Activated T-cell treated with anti-CD3 and anti-CD28 coated beads, Interleukin-2, amount 50 U/mL, for 48 hours (primary cell): Measurements from ENCODE around the gene SESN1.

Experiments used
- DNase-seq, 2 experiments: peaks; one replicate each; pipeline ENCODE4 v3.0.0-alpha.2; 2020

SESN1 gene

DNA sequence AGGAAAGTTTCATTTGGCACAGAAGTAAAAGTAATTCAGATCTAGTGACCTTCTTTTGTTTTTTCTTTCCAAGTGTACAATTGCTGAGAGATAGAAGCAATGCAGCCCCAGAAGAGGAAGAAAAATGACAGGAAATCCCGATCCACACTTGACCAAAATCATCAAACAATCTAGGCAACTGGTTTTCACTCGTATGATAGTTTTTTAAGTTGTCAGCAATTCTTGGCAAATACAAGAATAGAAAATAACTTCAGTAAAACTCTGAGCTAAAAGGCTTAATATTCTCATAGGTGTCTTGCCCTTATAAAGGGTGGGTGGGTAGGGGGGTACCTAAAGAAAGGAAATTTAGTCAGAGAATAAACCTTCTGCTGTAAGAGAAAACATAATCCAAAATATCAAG lies 36.0 kb downstream of the SESN1 start:
- DNase-seq: no peak

DNA sequence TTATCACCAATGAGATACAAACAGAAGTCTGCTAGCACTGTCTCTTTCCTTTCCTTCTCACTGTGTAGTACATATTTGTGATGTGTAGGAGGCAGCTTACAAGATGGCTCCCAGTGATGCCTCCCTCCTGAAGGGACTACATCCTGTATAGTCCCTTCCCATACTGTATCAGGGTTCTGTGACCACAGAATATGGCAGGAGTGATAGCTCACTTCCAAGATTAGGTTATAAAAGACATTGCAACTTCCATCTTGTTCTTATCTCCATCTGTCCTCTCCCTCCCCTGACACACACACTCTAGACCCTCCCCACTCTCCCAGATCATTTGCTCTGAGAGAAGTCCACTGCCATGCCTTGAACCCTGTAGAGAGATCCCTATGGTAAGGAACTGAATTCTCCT lies 38.0 kb downstream of the SESN1 start:
- DNase-seq: no peak

GRCh38 chr6:109055771-109056235 lies 38.8 kb downstream of the SESN1 start:
- no peak for DNase-seq

DNA sequence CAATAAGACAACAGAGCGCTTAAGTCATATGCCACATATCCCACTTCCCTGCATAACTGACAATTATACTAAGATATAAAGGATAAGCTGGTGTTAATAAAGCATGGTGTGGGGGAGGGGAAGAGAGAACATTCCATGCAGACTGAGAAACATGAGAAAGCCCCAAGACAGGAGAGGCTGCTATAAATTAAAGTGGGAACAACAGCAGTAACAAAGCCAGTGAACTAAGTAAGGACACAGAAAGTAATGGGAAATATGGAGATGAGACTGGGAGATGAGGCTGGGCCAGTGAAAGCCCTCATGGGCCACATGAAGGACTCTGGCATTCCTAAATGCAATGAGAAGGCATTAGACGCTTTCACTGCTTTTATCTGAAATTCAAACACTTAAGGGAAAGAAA lies 41.3 kb downstream of the SESN1 start:
- DNase-seq: no peak

DNA sequence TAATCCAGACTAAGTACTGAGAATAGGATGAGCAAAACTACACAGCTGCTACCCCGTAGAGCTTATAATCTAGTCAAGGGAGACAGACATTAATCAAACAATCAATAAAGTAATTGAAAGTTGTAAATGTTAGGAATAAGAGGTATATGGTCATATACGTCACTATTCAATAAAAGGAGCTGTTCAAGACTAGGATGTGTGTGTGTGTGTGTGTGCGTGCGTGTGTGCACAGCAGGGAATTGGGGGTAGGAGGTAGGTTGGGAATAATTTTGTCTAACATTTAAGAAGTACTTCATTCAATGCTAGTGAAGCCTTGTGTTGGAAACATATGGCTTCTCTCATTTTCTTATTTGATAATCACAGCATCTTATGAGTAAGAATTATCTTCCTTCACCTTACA lies 41.8 kb downstream of the SESN1 start:
- DNase-seq: no peak

DNA sequence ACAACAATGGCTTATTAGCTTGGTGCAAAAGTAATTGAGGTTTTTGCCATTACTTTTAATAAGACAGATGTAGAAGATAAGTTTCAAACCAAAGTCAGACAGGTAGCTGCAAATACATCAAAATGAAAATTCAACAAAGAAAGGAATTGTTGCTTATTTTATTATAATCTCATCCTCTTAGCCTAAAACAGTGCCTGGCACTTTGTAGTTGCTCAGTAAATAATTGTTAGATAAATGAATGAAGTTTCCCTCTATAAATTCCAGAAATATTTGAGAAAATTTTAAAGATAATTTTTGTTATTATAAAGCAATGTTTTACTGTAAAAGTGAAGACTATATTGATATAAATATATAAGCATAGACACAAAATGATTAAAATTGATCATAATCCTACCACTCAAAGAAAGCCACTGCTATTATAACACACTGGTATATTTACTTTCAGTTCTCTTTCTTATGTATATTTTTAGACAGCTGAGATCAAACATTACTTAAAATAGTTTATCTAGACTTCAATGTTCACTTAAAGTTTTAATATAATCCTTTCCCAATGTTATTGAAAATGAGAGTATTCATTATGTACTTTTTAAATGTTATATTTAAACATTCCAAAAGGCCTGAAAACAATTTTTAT lies 42.5 kb downstream of the SESN1 start:
- DNase-seq: no peak

DNA sequence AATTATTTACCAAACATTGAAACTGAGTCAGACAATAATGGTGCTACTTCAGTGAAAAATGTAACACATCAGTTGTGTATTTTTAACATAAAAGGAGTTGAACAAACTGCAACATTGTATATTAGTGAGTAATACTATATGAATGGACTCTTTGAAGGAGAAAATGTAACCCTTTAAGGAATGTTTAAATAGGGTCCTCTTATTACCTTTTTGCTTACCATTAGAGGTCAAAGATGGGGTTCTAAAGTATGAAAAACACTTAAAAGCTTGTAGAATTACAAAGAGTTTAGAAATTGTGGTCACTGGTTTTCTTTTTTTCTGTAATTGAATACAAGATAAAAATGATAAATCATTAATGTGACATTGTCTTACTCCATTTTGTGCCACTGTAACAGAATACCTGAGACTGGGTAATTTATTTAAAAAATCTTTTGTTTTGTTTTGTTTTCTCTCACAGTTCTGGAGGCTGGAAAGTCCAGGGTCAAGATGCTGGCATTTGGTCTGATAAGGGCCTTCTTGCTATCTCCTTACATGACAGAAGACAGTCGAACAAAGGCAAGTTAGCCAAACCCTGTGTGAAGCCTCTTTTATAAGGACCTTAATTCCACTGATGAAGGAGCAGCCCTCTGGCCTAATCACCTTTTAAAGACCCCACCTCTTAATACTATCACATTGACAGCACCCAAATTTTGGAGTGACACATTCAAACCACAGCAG lies 43.2 kb downstream of the SESN1 start:
- no peak for DNase-seq

DNA sequence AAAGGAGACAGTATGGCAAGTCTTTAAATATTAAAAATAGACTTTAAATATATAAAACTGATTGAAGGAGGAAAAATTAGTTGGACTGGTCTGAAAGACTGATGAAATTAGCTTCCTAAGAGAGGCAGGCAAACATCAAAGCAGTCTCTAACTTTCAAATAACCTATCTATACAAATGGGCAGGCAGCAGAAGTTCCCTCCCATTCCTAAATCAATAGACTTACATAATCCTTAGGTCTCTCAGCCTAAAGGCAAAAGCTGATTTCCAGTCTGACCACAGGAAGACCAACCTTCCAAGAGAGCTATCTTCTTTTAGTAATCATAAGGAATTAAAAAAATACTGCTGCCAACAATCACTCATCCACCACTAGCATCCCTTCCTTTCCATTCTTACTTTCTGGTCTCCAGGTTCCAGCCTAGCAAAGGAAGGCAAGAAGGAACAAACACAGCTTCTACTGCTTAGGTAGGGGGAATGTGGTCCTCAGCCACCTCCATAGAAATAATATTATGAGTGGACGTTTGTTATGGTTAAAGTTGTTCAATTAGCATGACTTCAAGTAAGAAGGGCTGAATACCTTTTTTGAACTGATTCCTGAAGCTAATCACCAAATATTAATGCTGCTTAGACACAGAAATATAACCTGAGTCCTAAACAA lies 44.1 kb downstream of the SESN1 start:
- no peak for DNase-seq

DNA sequence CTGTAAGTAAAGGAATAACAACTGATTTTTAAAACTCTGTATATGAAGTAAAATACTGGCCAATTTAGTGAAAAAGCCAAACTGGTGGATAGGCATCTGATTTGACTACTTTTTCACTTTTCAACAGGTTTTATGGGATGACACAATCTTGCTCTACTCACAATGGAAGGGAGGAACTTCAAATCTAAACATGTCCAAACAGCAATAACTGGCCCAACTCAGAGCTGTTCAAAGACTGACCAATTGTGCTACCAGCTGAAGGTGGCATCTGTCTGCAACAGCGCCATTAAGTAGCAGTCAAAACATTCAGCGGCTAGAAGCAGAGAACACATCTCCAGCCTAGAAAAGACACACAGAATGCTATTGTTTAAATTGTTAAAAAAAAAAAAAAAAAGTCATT lies 44.6 kb downstream of the SESN1 start:
- no peak for DNase-seq

DNA sequence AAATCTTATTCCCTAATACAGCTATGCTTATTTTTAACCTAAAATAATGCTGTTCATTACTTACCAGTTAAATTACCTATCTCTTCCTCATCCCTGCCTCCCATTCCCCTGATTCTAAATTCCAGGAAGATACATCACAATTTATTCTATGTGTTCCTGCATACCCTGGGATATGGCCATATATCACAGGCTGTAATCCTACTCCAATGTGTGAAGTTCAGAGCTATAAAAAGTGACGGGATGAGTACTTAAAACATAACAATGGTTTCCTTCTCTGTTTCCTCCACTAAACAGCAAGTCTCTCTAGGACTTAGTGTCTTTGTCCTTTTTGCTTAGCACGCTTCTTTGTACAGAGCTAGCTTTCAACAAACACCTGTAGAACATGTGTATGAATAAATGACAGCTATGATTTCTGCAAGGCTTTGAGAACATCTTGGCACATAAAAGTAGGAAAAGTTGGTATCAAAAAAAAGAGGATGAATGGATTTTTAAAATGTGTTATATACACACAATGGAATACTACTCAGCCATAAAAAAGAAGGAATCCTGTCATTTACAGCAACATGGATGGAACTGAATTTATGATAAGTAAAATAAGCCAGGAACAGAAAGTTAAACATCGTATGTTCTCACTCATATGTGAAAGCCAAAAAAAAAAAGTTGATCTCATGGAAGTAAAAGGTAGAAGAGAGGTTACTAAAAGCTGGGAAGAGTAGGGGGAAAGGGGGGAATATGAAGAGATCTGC lies 45.8 kb downstream of the SESN1 start:
- DNase-seq: no peak

DNA sequence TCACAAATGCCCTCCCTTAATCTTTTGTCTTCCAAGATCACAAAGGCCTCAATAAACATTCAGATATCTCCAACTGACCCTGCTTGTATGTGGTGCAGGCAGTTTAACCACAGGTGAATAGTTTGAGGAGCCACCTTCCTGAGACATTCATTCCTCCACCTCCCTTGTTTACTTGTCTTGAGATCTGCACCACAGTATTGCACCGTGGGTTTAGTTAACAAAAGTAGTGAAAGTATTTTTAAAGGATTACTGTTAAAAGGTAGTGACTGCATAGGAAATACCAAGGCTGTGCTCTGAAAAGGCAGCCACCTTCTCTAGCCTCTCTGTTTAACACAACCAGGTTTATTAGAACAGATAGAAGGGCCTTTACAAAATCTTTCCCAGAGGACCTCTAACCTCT lies 46.5 kb downstream of the SESN1 start:
- DNase-seq: no peak

GRCh38 chr6:109045493-109045892 lies 49.2 kb downstream of the SESN1 start:
- DNase-seq: no peak

GRCh38 chr6:109039795-109040194 lies 54.9 kb downstream of the SESN1 start:
- no peak for DNase-seq

GRCh38 chr6:109038837-109039398 lies 55.7 kb downstream of the SESN1 start:
- no peak for DNase-seq

- DNase-seq: no peak
Observed at GRCh38 chr6:109036574-109037294, 57.9 kb downstream of the SESN1 start.

DNA sequence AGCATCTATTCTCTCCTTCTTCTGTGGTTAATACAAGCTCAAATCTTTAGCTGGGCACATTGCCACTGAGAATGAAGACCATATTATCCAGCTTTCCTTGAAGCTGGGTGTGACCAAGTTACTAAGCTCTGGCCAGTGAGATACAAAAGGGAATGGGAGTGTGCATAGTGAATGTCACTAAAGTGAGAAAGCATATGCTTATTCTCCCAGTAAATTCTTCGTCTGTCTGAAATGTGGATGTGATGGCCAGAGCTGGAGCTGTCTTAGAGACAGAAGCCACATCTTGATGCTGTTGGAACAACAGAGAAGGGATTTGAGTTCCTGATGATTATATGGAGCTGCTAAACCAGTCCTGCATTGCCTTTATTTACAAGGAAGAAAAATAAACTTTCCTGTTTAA lies 60.1 kb downstream of the SESN1 start:
- DNase-seq: no peak

DNA sequence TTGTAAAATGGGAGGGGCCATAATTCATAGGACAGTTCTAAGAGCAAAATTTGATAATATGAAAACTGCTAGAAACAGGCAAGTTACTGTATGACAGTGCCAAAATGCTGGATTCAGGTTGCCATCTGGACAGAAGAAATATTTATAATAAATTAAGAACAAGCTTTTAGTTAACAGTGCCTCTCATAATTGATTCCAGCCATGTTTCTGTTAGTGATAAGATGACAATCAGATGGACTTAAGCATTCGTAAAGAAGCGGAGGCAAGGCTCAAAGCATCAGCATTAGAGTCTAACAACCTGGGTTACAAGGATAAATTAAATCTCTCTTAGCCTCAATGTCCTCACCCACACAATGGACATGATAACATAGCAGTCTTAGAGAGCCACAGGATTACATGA lies 61.0 kb downstream of the SESN1 start:
- no peak for DNase-seq

GRCh38 chr6:109031416-109031815 lies 63.2 kb downstream of the SESN1 start:
- DNase-seq: no peak

GRCh38 chr6:109029313-109029712 lies 65.3 kb downstream of the SESN1 start:
- DNase-seq: no peak

DNA sequence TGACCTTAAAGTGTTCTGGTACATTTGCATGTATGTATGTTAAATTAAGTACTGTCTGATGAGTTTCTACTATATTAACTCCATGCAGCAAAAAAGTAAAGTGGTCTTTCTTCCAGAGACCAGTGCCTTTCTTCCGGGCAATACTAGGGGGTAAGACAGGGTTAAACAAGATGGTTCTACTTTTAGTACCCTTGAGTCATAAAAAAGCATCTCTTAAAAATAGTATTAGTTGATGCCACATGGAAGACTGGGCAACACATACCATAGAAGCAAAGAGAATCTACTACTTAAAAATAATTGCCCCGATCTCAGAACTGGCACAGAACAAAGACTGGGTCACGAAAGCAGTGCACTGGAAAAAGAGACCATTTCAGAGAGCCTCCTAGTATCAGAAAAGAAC lies 66.2 kb downstream of the SESN1 start:
- DNase-seq: no peak

GRCh38 chr6:109027964-109028363 lies 66.7 kb downstream of the SESN1 start:
- DNase-seq: no peak

DNA sequence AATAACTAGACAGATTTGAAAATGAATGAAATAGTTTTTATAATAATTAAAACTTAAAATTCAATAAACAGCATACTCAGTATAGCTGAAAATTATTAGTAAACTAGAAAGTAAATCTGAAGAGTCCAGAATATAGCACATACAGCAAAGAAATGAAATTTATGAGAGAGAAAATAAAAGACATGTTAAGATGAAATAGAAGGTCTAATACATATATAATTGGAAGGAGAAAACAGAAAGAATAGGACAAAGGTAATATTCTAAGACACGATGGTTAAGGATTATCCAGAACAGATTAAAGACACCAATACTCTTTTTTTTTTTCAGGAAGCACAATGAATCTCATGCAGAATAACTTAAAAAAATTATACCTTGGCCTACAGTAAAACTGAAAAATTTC lies 69.0 kb downstream of the SESN1 start:
- no peak for DNase-seq

GRCh38 chr6:109024784-109025183 lies 69.9 kb downstream of the SESN1 start:
- DNase-seq: no peak
